Keratinocyte (primary cell): Measurements from ENCODE around the gene LSP1.

Experiments
- CTCF ChIP-seq, 3 experiments: IDR thresholded peaks in 1 of 3; conservative IDR thresholded peaks in 1 of 3; optimal IDR thresholded peaks in 1 of 3; 2 replicates in 2 of 3; 3 replicates in 1 of 3; pipeline versions ENCODE3 to v1.5.1; 2011; ENCODE audit warnings: low read length in 3 of 3, mild to moderate bottlenecking in 3 of 3, moderate library complexity in 2 of 3, control low read depth in 1 of 3, inconsistent platforms in 1 of 3; ENCODE audit not compliant: insufficient read depth in 2 of 3; ENCODE audit errors: extremely low read depth in 1 of 3
- EZH2 ChIP-seq: IDR thresholded peaks from one replicate; pipeline ENCODE4 v1.6.1; 2012; ENCODE audit warnings: inconsistent platforms, mild to moderate bottlenecking, low read length, moderate library complexity

DNA sequence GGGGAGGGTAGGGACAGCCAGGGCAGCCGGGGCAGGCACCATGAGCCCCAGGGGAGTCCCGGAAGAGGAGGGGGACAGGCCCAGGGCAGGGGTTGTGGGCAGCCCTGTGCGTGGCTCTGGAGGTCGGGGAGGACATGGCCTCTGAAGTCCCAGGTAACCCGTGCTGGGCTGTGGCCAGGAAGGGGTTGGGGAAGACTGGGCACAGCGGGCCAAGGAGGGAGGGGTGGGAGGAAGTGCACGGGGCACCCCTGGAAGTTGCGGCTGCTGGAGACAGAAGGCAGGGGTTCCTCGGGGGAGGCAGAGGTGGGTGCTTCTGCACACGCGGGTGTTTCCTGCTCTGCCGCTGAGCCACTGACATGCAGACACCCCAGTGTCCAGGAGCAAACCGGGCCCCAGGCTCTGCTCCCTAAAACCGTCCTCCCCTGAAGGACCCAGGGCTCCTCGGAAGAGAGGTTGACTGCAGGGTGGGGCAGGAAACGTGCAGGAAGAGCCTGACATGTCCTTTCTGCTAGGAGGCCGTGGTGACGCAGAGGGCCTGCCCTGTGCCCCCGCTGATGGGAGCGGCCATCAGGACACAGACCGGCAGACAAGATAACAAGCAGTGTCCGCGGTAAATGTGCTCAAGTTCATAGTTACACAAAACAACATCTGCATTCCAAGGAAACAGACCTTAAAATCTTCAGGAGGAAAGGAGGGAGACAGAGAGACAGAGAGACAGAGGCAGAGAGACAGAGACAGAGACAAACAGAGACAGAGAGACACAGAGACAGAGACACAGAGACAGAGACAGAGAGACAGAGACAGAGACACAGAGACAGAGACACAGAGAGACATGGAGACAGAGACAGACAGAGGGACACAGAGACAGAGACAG is 8.4 kb upstream of the LSP1 start:
- no peak for TF ChIP-seq CTCF (optimal IDR thresholded peaks at IDR 0.05 in 1 of 3, IDR thresholded peaks at IDR 0.05 in 1 of 3, conservative IDR thresholded peaks at IDR 0.05 in 1 of 3; ENCODE audit: extremely low read depth in 1 of 3, insufficient read depth in 2 of 3, low read length in 3 of 3)
- TF ChIP-seq EZH2, result no peak
